Urinary bladder (tissue), 4 donors: ENCODE results near the gene MDH2. TPM values are rescaled to one million over a fixed set of nuclear protein-coding genes. Genes with fewer than 3 reads are reported as not detected.
"Not testable (repeated sequence)": the region's sequence is repeated elsewhere in the genome, so short reads cannot be mapped to it uniquely, and the experiment has no call there.

ENCODE experiments used
- DNase-seq: peaks from one replicate; pipeline ENCODE4 v3.0.0-alpha.2; 2015; ENCODE audit errors: extremely low spot score
- H3K27ac ChIP-seq: one replicate; pipeline ENCODE4 v1.5.1; 2013; ENCODE audit warnings: low read depth, mild to moderate bottlenecking, moderate library complexity
- H3K36me3 ChIP-seq: one replicate; pipeline ENCODE4 v1.6.1; 2013; ENCODE audit warnings: mild to moderate bottlenecking, moderate library complexity; ENCODE audit not compliant: insufficient read depth
- H3K4me1 ChIP-seq: one replicate; pipeline ENCODE4 v1.6.1; 2013; ENCODE audit warnings: mild to moderate bottlenecking, moderate library complexity; ENCODE audit not compliant: insufficient read depth
- H3K4me3 ChIP-seq: one replicate; pipeline ENCODE4 v1.5.1; 2013; ENCODE audit warnings: low read depth, low read length
- WGBS: extraction: QIAGEN DNeasy Blood & Tissue Kit; methylation state at CpG from one replicate; pipeline ENCODE4 v1.1.7; 2013; 5-methylcytosine and 5-hydroxymethylcytosine counted together
- polyA plus RNA-seq: library from polyadenylated mRNA; stranded (reverse); fragments of 200-250 nt; gene quantifications from one replicate; pipeline ENCODE4 v1.2.3, GENCODE V29; 2013
- total RNA-seq: library from RNA; depleted of rRNA; stranded (reverse); fragments of >200 nt; gene quantifications from one replicate; pipeline ENCODE4 v1.2.3, GENCODE V29; 2014
- donor health status: healthy with polysubstance abuse.
- donor health status: healthy.

The MDH2 gene
- total and polyA plus RNA-seq, 2 donors: 29.6 to 145 TPM

GRCh38 chr7:76022026-76022780 is 25.7 kb upstream of the MDH2 start:
- H3K4me1 ChIP-seq: no peaks in the 10 kb centered on the region
- H3K4me3 ChIP-seq: no peak overlapping the region
- WGBS: 92% methylated on average over 7 of the region's 7 CpGs
- no peaks in the 10 kb centered on the region for H3K36me3 ChIP-seq
- H3K27ac ChIP-seq: no peak overlapping the region
- DNase-seq: no peak

GRCh38 chr7:76023002-76023401 is 24.9 kb upstream of the MDH2 start:
- 45% methylated on average over 4 of the region's 4 CpGs for WGBS

GRCh38 chr7:76029682-76030081 is 18.2 kb upstream of the MDH2 start:
- not testable (repeated sequence) for H3K4me1 ChIP-seq, H3K36me3 ChIP-seq, DNase-seq, H3K4me3 ChIP-seq, H3K27ac ChIP-seq
- 97% methylated on average over 7 of the region's 7 CpGs for WGBS

More at GRCh38 chr7:76023002-76023401, 24.9 kb upstream of the MDH2 start:
- H3K4me3 ChIP-seq: no peak overlapping the region
- H3K36me3 ChIP-seq: no peaks in the 10 kb centered on the region
- DNase-seq: no peak
- H3K27ac ChIP-seq: no peak overlapping the region
- no peaks in the 10 kb centered on the region for H3K4me1 ChIP-seq

- 90% methylated on average over 1 of the region's 1 CpG for WGBS
- H3K27ac ChIP-seq: no peak overlapping the region
- H3K4me3 ChIP-seq: no peak overlapping the region
- no peaks in the 10 kb centered on the region for H3K4me1 ChIP-seq
- H3K36me3 ChIP-seq: no peaks in the 10 kb centered on the region
- DNase-seq: no peak
Observed at GRCh38 chr7:76031964-76032363, 15.9 kb upstream of the MDH2 start.

- no peaks in the 10 kb centered on the region for H3K36me3 ChIP-seq
- no peak overlapping the region for H3K27ac ChIP-seq
- WGBS: 51% methylated on average over 5 of the region's 5 CpGs
- DNase-seq: no peak
- no peak overlapping the region for H3K4me3 ChIP-seq
- no peaks in the 10 kb centered on the region for H3K4me1 ChIP-seq
Observed at GRCh38 chr7:76037310-76037709, 10.6 kb upstream of the MDH2 start.

GRCh38 chr7:76040126-76040525 is 7.8 kb upstream of the MDH2 start:
- WGBS: 78% methylated on average over 6 of the region's 6 CpGs
- H3K4me1 ChIP-seq: no peaks in the 10 kb centered on the region
- no peak overlapping the region for H3K27ac ChIP-seq
- H3K36me3 ChIP-seq: no peaks in the 10 kb centered on the region
- no peak overlapping the region for H3K4me3 ChIP-seq
- no peak for DNase-seq

- Histone ChIP-seq H3K4me1 (peaks cover 2% of the 10 kb centered on the region), H3K27ac (no peak overlapping the region), H3K4me3 (no peak overlapping the region), H3K36me3 (no peaks in the 10 kb centered on the region)
- WGBS: 95% methylated on average over 7 of the region's 7 CpGs
- DNase-seq: no peak
Observed at GRCh38 chr7:76044375-76044865, 3.5 kb upstream of the MDH2 start.

- 1% methylated on average over 21 of the region's 21 CpGs for WGBS
- no peak for DNase-seq
- peak overlapping the region; percentile 68 for H3K27ac ChIP-seq
- peaks cover 2% of the 10 kb centered on the region for H3K4me1 ChIP-seq
- peak overlapping the region; percentile 86 for H3K4me3 ChIP-seq
- no peaks in the 10 kb centered on the region for H3K36me3 ChIP-seq
Observed at GRCh38 chr7:76047305-76047810, 548 bp upstream of the MDH2 start.

GRCh38 chr7:76048668-76048988 is 722 bp downstream of the MDH2 start:
- no peak for DNase-seq
- WGBS: under 1% methylated on average over 9 of the region's 9 CpGs
- Histone ChIP-seq H3K36me3 (no peaks in the 10 kb centered on the region), H3K27ac (peak overlapping the region; percentile 28), H3K4me1 (peaks cover 2% of the 10 kb centered on the region), H3K4me3 (peak overlapping the region; percentile 86)

- no peak overlapping the region for H3K4me3 ChIP-seq
- H3K36me3 ChIP-seq: no peaks in the 10 kb centered on the region
- DNase-seq: no peak
- 91% methylated on average over 6 of the region's 6 CpGs for WGBS
- H3K27ac ChIP-seq: no peak overlapping the region
- H3K4me1 ChIP-seq: peaks cover 2% of the 10 kb centered on the region
Observed at GRCh38 chr7:76049295-76049694, 1.4 kb downstream of the MDH2 start.

- 91% methylated on average over 5 of the region's 5 CpGs for WGBS
- peaks cover 2% of the 10 kb centered on the region for H3K4me1 ChIP-seq
- no peak overlapping the region for H3K4me3 ChIP-seq
- H3K36me3 ChIP-seq: peaks cover 2% of the 10 kb centered on the region
- DNase-seq: no peak
- H3K27ac ChIP-seq: no peak overlapping the region
Observed at GRCh38 chr7:76050545-76050944, 2.6 kb downstream of the MDH2 start.

GRCh38 chr7:76051840-76052239 is 3.9 kb downstream of the MDH2 start:
- H3K36me3 ChIP-seq: peaks cover 2% of the 10 kb centered on the region
- DNase-seq: no peak
- H3K4me3 ChIP-seq: no peak overlapping the region
- WGBS: 88% methylated on average over 4 of the region's 4 CpGs
- no peaks in the 10 kb centered on the region for H3K4me1 ChIP-seq
- no peak overlapping the region for H3K27ac ChIP-seq

GRCh38 chr7:76052681-76053080 is 4.8 kb downstream of the MDH2 start:
- not testable (repeated sequence) for DNase-seq, H3K36me3 ChIP-seq, H3K27ac ChIP-seq, H3K4me1 ChIP-seq, H3K4me3 ChIP-seq
- whole genome bisulfite sequencing: 97% methylated on average over 8 of the region's 8 CpGs

GRCh38 chr7:76053461-76053860 is 5.6 kb downstream of the MDH2 start:
- H3K4me1 ChIP-seq: no peaks in the 10 kb centered on the region
- H3K27ac ChIP-seq: no peak overlapping the region
- H3K4me3 ChIP-seq: no peak overlapping the region
- peaks cover 2% of the 10 kb centered on the region for H3K36me3 ChIP-seq
- DNase-seq: no peak
- 58% methylated on average over 6 of the region's 6 CpGs for WGBS
